ENCODE measurements around the gene NPY4R2. TPM values are rescaled to one million over a fixed set of nuclear protein-coding genes. Genes with fewer than 3 reads are reported as not detected.
"Not testable (repeated sequence)": the region's sequence is repeated elsewhere in the genome, so short reads cannot be mapped to it uniquely, and the experiment has no call there.

Gene NPY4R2
- total RNA-seq, 1 experiment from 2014 or later = not detected

DNA sequence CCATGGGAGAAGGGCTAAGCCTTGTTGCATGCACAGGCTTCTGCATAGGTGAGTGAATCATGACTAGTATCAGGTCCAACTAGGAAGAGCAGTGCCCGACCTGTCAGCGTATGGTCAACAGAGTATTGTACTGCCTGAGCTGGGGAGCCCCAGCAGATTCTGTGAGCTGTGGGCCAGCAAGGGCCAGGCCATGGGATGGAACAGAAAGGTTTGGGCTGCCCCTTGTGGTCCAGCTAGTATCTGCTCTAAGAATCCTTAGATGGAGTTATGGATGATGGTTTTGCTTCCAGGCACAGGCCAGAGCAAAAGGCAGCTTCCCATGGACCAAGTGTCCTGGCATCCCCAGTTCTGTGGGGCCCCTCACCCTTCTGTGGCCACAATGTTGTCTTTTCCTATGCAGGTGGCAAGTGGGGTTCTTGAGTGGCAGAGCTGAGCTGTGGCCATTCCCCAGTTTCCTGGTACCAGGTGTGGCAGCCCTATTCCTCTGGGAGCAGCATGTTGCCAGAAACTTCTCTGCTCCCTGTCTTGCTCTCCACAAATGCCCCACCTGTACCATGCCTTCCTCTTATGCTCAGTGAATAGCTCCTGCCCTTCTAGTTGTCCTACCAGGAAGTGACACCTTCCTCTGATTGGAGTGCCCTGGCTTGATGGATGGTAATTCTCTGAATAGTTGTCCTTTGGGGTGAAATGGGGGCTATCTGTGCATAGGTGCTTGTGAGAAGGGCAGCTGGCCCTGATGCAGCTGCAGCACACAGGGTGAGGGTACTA, 25.8 kb upstream of the NPY4R2 start:
- DNase-seq; H3K27ac ChIP-seq (ENCODE audit: low read length); H2AFZ ChIP-seq (ENCODE audit: low read length); H3K9me2 ChIP-seq (replicated peaks; ENCODE audit: insufficient read depth, low read length); H3K79me2 ChIP-seq (ENCODE audit: low read length); H3K9ac ChIP-seq (ENCODE audit: low read length); H3K4me3 ChIP-seq (ENCODE audit: low read length); H4K20me1 ChIP-seq (ENCODE audit: insufficient read depth, low read depth, low read length); H3K36me3 ChIP-seq (ENCODE audit: insufficient read depth, low read length); H3K4me1 ChIP-seq (ENCODE audit: low read length); H3K4me2 ChIP-seq (ENCODE audit: low read depth, low read length, poor library complexity, severe bottlenecking); H3K27me3 ChIP-seq (ENCODE audit: low read length); H3K9me3 ChIP-seq (ENCODE audit: low read length): not testable (repeated sequence)

DNA sequence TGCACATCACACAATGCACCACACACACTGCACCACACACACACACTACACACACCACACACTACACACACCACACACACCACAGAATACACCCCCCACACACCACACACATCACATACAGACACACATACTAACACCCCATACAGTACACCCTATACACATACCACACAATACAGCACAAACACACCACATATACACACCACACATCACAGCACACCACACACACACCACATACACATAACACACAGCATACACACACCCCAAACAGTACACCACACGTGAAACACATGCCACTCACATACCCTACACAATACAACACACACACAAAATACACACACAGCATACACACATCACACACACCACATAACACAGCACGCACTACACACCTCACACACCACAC, 23.9 kb upstream of the NPY4R2 start:
- H3K4me1 ChIP-seq (ENCODE audit: low read length); H3K4me2 ChIP-seq (ENCODE audit: low read depth, low read length, poor library complexity, severe bottlenecking); H3K4me3 ChIP-seq (ENCODE audit: low read length); H4K20me1 ChIP-seq (ENCODE audit: insufficient read depth, low read depth, low read length); H3K79me2 ChIP-seq (ENCODE audit: low read length); H3K9ac ChIP-seq (ENCODE audit: low read length); H3K27me3 ChIP-seq (ENCODE audit: low read length); H3K9me3 ChIP-seq (ENCODE audit: low read length); DNase-seq; H3K36me3 ChIP-seq (ENCODE audit: insufficient read depth, low read length); H3K9me2 ChIP-seq (replicated peaks; ENCODE audit: insufficient read depth, low read length); H3K27ac ChIP-seq (ENCODE audit: low read length); H2AFZ ChIP-seq (ENCODE audit: low read length): not testable (repeated sequence)

GRCh38 chr10:47897813-47898212, 20.6 kb upstream of the NPY4R2 start:
- not testable (repeated sequence) for H3K4me2 ChIP-seq (ENCODE audit: low read depth, low read length, poor library complexity, severe bottlenecking); H3K9ac ChIP-seq (ENCODE audit: low read length); H3K4me1 ChIP-seq (ENCODE audit: low read length); H3K9me2 ChIP-seq (replicated peaks; ENCODE audit: insufficient read depth, low read length); H3K4me3 ChIP-seq (ENCODE audit: low read length); H3K79me2 ChIP-seq (ENCODE audit: low read length); H3K27ac ChIP-seq (ENCODE audit: low read length); H3K27me3 ChIP-seq (ENCODE audit: low read length); H2AFZ ChIP-seq (ENCODE audit: low read length); H3K9me3 ChIP-seq (ENCODE audit: low read length); DNase-seq; H3K36me3 ChIP-seq (ENCODE audit: insufficient read depth, low read length); H4K20me1 ChIP-seq (ENCODE audit: insufficient read depth, low read depth, low read length)

DNA sequence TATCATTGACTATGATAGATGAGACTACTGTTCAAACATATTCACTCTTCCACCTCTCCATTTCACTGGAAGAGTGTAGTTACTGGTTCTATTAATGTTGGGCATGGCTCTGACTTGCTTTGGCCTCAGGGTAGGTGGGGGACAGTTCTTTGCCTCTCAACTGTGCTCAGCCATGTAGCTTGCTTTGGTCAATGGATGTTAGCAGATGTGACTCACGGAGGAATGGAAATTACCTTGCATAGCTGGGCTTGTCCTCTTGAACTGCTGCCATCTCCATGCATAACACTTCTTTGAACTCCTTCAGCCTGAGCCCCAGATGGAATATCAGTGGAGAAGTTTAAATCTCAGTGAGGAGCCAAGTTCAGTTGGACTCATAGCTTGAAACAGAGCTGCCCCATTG, 9.1 kb upstream of the NPY4R2 start:
- H3K27me3 ChIP-seq (ENCODE audit: low read length); H4K20me1 ChIP-seq (ENCODE audit: insufficient read depth, low read depth, low read length); H3K36me3 ChIP-seq (ENCODE audit: insufficient read depth, low read length); H3K9ac ChIP-seq (ENCODE audit: low read length); H2AFZ ChIP-seq (ENCODE audit: low read length); DNase-seq; H3K9me2 ChIP-seq (replicated peaks; ENCODE audit: insufficient read depth, low read length); H3K4me2 ChIP-seq (ENCODE audit: low read depth, low read length, poor library complexity, severe bottlenecking); H3K4me1 ChIP-seq (ENCODE audit: low read length); H3K4me3 ChIP-seq (ENCODE audit: low read length); H3K9me3 ChIP-seq (ENCODE audit: low read length); H3K27ac ChIP-seq (ENCODE audit: low read length); H3K79me2 ChIP-seq (ENCODE audit: low read length): not testable (repeated sequence)

DNA sequence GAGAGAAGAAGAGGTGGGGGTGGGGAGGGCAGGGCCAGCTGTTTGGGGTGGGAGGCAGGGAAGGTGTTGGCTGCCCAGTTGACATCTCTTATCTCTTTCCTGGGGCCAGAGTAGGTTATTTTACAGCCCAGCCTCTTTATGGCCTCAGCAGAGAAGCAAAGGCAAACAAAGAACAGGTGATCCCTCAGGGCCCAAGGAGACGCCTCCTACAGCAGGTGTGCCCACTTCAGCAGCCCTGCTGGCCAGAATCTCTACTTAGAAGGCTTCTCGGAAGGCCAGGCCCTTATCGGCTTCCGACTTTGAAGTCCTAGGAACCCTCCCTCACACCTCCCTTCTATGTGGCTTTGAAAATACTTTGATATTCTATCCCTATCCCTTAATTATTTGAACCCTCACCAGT, 8.0 kb upstream of the NPY4R2 start:
- not testable (repeated sequence) for H2AFZ ChIP-seq (ENCODE audit: low read length); H3K4me2 ChIP-seq (ENCODE audit: low read depth, low read length, poor library complexity, severe bottlenecking); H3K4me1 ChIP-seq (ENCODE audit: low read length); H3K4me3 ChIP-seq (ENCODE audit: low read length); H3K9me3 ChIP-seq (ENCODE audit: low read length); H3K9me2 ChIP-seq (replicated peaks; ENCODE audit: insufficient read depth, low read length); H3K36me3 ChIP-seq (ENCODE audit: insufficient read depth, low read length); H3K27ac ChIP-seq (ENCODE audit: low read length); H3K27me3 ChIP-seq (ENCODE audit: low read length); H3K79me2 ChIP-seq (ENCODE audit: low read length); H3K9ac ChIP-seq (ENCODE audit: low read length); DNase-seq; H4K20me1 ChIP-seq (ENCODE audit: insufficient read depth, low read depth, low read length)

DNA sequence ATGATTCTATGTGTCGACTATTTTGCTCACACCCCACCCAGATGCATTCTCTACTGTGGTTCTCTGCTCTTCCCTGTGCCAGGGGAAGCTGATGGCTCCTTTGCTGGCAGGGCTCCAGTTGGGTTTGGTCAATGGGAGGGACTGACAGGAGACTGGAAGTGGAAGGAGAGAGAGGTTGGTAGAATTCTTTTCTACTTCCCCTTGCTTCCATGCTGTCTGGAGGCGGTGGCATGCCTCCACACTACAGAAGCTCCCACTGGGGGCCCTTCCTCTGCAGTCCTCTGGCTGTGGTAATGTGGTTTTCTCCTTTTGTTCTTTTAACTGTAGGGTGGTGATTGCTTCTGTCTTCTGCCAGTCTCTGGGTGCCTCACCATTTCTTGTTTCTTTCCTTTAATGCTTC, 4.4 kb upstream of the NPY4R2 start:
- not testable (repeated sequence) for H3K36me3 ChIP-seq (ENCODE audit: insufficient read depth, low read length); DNase-seq; H3K79me2 ChIP-seq (ENCODE audit: low read length); H3K4me2 ChIP-seq (ENCODE audit: low read depth, low read length, poor library complexity, severe bottlenecking); H3K9me3 ChIP-seq (ENCODE audit: low read length); H3K9me2 ChIP-seq (replicated peaks; ENCODE audit: insufficient read depth, low read length); H3K4me1 ChIP-seq (ENCODE audit: low read length); H3K27ac ChIP-seq (ENCODE audit: low read length); H4K20me1 ChIP-seq (ENCODE audit: insufficient read depth, low read depth, low read length); H2AFZ ChIP-seq (ENCODE audit: low read length); H3K9ac ChIP-seq (ENCODE audit: low read length); H3K27me3 ChIP-seq (ENCODE audit: low read length); H3K4me3 ChIP-seq (ENCODE audit: low read length)

GRCh38 chr10:47915849-47916548, 2.5 kb upstream of the NPY4R2 start:
- not testable (repeated sequence) for H3K9me2 ChIP-seq (replicated peaks; ENCODE audit: insufficient read depth, low read length); DNase-seq; H4K20me1 ChIP-seq (ENCODE audit: insufficient read depth, low read depth, low read length); H3K36me3 ChIP-seq (ENCODE audit: insufficient read depth, low read length); H2AFZ ChIP-seq (ENCODE audit: low read length); H3K27ac ChIP-seq (ENCODE audit: low read length); H3K9me3 ChIP-seq (ENCODE audit: low read length); H3K4me3 ChIP-seq (ENCODE audit: low read length); H3K4me1 ChIP-seq (ENCODE audit: low read length); H3K27me3 ChIP-seq (ENCODE audit: low read length); H3K79me2 ChIP-seq (ENCODE audit: low read length); H3K4me2 ChIP-seq (ENCODE audit: low read depth, low read length, poor library complexity, severe bottlenecking); H3K9ac ChIP-seq (ENCODE audit: low read length)

GRCh38 chr10:47920610-47921009, 2.1 kb downstream of the NPY4R2 start:
- not testable (repeated sequence) for H3K27ac ChIP-seq (ENCODE audit: low read length); H3K79me2 ChIP-seq (ENCODE audit: low read length); H3K36me3 ChIP-seq (ENCODE audit: insufficient read depth, low read length); H3K4me3 ChIP-seq (ENCODE audit: low read length); DNase-seq; H3K9me2 ChIP-seq (replicated peaks; ENCODE audit: insufficient read depth, low read length); H3K9me3 ChIP-seq (ENCODE audit: low read length); H3K4me1 ChIP-seq (ENCODE audit: low read length); H3K9ac ChIP-seq (ENCODE audit: low read length); H3K4me2 ChIP-seq (ENCODE audit: low read depth, low read length, poor library complexity, severe bottlenecking); H2AFZ ChIP-seq (ENCODE audit: low read length); H4K20me1 ChIP-seq (ENCODE audit: insufficient read depth, low read depth, low read length); H3K27me3 ChIP-seq (ENCODE audit: low read length)
